HL-60 (cell line): ENCODE results near the gene CLIC4.
"Not testable (repeated sequence)": the region's sequence is repeated elsewhere in the genome, so short reads cannot be mapped to it uniquely, and the experiment has no call there.

ENCODE experiments used
- DNase-seq, 2 experiments: peaks; one replicate each; pipeline ENCODE4 v3.0.0-alpha.2; 2010 to 2020; ENCODE audit warnings: low read depth in 1 of 2, low spot score in 1 of 2
- H3K27ac ChIP-seq: fragments of 250-450 bp; sonication (Bioruptor Pico); replicated peaks from 2 replicates; pipeline ENCODE4 v1.5.1; 2020; ENCODE audit warnings: mild to moderate bottlenecking, moderate library complexity
- H3K27me3 ChIP-seq: fragments of 250-450 bp; sonication (Bioruptor Pico); 2 replicates; pipeline ENCODE4 v1.5.1; 2021; ENCODE audit warnings: mild to moderate bottlenecking, moderate library complexity; ENCODE audit not compliant: insufficient read depth, poor library complexity, severe bottlenecking
- H3K4me3 ChIP-seq: replicated peaks from 2 replicates; pipeline ENCODE4 v1.5.1; 2011; ENCODE audit warnings: mild to moderate bottlenecking, control low read depth, low read length; ENCODE audit not compliant: insufficient read depth
- GABPA ChIP-seq: IDR thresholded peaks from 2 replicates; pipeline ENCODE4 v1.6.1; 2012; ENCODE audit warnings: low read depth
- POLR2AphosphoS5 ChIP-seq: IDR thresholded peaks from 2 replicates; pipeline ENCODE4 v1.6.1; 2012; ENCODE audit warnings: low read depth
- REST ChIP-seq: IDR thresholded peaks from 2 replicates; pipeline ENCODE4 v1.6.1; 2012; ENCODE audit warnings: low read depth; ENCODE audit not compliant: insufficient replicate concordance
- SPI1 ChIP-seq: IDR thresholded peaks from 2 replicates; pipeline ENCODE4 v1.6.1; 2012; ENCODE audit warnings: low read depth, mild to moderate bottlenecking, borderline replicate concordance
- TF ChIP-seq, protein P1 (sequence below): IDR thresholded peaks from one replicate; pipeline ENCODE4 v1.5.1; 2011; ENCODE audit warnings: low read length, control low read depth, inconsistent platforms; ENCODE audit not compliant: insufficient read depth

CLIC4 gene

GRCh38 chr1:24775916-24776315 lies 30.7 kb downstream of the CLIC4 start:
- DNase-seq = no peak

GRCh38 chr1:24776821-24777220 lies 31.6 kb downstream of the CLIC4 start:
- TF ChIP-seq REST (no peak), GABPA (no peak), POLR2AphosphoS5 (no peak), SPI1 (no peak)
- TF ChIP-seq, protein P1, sequence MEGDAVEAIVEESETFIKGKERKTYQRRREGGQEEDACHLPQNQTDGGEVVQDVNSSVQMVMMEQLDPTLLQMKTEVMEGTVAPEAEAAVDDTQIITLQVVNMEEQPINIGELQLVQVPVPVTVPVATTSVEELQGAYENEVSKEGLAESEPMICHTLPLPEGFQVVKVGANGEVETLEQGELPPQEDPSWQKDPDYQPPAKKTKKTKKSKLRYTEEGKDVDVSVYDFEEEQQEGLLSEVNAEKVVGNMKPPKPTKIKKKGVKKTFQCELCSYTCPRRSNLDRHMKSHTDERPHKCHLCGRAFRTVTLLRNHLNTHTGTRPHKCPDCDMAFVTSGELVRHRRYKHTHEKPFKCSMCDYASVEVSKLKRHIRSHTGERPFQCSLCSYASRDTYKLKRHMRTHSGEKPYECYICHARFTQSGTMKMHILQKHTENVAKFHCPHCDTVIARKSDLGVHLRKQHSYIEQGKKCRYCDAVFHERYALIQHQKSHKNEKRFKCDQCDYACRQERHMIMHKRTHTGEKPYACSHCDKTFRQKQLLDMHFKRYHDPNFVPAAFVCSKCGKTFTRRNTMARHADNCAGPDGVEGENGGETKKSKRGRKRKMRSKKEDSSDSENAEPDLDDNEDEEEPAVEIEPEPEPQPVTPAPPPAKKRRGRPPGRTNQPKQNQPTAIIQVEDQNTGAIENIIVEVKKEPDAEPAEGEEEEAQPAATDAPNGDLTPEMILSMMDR = no peak
- no peaks in the 10 kb centered on the region for H3K27me3 ChIP-seq
- H3K4me3 ChIP-seq = no peak overlapping the region
- DNase-seq = no peak
- H3K27ac ChIP-seq = no peak overlapping the region

More at GRCh38 chr1:24775916-24776315, 30.7 kb downstream of the CLIC4 start:
- TF ChIP-seq GABPA = no peak
- TF ChIP-seq POLR2AphosphoS5 = no peak
- TF ChIP-seq REST = no peak
- TF ChIP-seq, protein P1 = no peak
- TF ChIP-seq SPI1 = no peak
- Histone ChIP-seq H3K27ac (no peak overlapping the region), H3K27me3 (no peaks in the 10 kb centered on the region), H3K4me3 (no peak overlapping the region)

GRCh38 chr1:24778141-24778540 lies 32.9 kb downstream of the CLIC4 start:
- no peaks in the 10 kb centered on the region for H3K27me3 ChIP-seq
- no peak for DNase-seq
- no peak overlapping the region for H3K27ac ChIP-seq
- TF ChIP-seq GABPA = no peak
- no peak for TF ChIP-seq SPI1
- no peak for TF ChIP-seq POLR2AphosphoS5
- no peak for TF ChIP-seq REST
- TF ChIP-seq, protein P1 = no peak
- no peak overlapping the region for H3K4me3 ChIP-seq

DNA sequence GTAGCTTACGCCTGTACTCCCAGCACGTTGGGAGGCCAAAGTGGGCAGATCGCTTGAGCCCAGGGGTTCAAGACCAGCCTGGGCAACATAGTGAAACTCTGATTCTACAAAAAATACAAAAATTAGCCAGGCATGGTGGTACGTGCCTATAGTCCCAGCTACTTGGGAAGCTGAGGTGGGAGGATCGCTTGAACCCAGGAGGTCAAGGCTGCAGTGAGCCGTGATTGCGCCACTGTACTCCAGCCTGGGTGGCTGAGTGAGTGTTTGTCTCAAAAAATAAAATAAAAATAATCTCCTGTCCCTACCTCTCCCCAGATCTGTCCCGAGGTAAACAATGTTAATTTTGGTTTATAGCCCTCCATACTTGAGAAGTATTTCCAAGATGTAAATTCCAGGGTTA lies 34.0 kb downstream of the CLIC4 start:
- H3K27me3 ChIP-seq, H3K27ac ChIP-seq, H3K4me3 ChIP-seq, DNase-seq: not testable (repeated sequence)
